Fibroblast of peridontal ligament (primary cell): ENCODE measurements around the gene USP27X.

Experiments used
- DNase-seq: peaks from one replicate; pipeline ENCODE4 v3.0.0-alpha.2; 2010; ENCODE audit errors: extremely low read depth

USP27X gene

DNA sequence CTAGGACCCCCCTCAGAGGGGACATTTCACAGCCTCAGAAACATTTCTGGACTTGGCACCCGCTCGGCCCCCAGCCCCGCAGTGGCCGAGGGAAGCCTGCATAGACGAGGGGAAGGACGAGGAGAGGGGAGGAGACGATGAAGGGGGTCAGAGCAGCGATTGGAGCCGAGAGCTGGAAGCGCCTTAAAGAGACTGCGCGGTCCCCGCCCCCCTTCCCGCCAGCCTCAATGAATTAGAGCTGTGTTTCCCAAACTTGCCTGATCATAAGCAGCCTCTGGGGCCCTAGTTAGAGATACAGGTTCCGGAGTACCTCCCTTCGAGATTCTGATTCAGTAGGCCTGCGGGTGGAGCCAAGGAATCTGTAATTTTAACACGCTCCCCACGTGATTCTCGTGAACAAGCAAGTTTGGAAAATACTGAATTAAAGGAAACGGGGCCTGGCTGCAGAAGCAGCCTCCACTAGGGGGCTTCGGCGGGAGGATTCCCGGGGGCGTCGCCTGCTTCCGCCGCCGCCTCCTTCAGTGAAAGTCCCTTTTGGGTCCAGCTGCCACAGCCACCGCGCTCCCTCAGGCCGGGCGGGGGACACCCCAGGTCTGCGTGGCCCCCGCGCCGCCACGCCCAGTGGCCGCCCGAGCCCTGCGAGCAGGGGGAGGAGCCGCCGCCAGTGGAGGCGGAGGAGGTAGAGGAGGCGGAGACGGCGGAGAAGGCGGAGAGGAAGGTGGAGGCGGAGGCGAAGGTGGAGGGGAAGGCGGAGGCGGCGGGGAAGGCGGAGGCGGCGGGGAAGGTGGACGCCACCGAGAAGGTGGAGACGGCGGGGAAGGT, at the start of gene USP27X:
USP27X (plus strand) TSS at position 651 of the 822 bp plus-strand sequence. CDS start 824 bp downstream, outside the sequence.
- DNase-seq = peak; percentile 88

DNA sequence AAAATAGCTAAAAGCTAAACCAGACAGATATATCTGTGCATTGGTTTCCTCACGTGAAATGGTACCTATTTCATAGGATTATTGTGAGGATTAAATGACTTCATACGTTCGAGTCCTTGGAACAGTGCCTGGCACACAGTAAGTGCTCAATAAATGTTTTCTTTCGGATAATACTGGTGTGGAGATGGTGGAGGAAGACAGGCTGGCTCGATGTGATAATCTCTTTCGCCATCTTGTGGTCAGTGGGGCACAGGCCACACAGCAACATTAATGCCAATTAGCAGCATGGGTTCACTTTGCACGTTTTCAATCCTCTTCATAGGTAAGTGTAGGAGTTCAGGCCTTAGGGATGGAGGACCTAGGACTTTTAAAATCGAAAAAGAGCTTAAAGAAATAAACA, 40.9 kb upstream of the USP27X start:
- DNase-seq = peak; percentile 24

DNA sequence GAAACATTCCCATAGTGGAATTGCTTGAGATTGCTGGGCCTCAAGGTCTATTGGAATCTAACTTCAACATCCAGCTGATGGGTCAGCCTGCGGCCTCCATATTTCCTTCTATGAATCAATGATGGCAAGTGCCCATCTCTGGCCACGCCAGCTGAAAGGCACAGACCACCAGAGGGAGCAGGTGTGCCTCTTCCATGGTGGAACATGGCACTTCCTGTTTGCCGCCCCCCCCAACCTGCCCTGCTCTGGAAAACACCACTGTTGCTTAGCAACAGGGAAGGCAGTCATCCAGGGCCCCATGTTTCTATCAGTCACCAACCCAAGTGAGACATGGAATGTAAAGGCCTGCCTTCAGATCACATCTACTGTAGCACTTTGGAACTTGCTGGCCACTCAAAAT, 38.6 kb upstream of the USP27X start:
- peak; percentile 12 for DNase-seq

DNA sequence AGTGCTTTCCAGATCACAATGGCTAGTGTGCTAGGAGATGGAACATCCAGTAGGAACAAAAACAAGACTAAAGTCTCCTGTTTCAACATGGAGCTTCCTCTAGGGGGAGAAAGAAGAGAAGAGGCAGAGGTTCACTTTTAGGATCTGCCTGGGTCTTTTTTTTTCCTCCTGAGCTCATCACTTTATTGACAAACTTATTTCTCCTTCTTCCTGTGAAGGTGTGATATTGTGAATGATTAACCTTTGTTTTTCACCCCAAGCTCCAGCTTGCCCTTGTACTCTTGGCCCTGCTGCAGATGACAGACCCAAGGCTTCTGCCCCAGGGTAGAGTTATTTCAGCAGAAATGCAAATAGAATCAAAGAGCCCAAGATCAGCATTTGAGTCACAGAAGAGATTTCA, 36.7 kb upstream of the USP27X start:
- no peak for DNase-seq

DNA sequence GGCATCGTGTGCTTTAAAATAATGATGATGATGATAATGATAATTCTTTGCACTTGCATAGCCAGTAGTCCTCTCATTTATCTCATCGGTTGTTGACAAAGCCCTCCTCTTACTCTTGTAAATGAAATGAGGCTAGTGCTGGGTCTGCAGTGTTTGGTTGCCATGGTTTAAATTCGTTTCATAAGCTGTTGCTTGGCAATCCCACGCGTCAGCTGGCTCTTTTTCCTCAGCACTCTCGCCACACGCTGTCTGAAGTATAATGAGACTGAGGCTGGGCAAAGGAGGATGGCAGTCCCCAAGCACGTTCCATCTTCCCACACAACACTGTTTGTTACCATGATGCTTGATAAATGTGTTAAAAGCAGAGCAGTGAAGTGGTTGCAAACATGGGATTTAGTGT, 34.7 kb upstream of the USP27X start:
- no peak for DNase-seq

DNA sequence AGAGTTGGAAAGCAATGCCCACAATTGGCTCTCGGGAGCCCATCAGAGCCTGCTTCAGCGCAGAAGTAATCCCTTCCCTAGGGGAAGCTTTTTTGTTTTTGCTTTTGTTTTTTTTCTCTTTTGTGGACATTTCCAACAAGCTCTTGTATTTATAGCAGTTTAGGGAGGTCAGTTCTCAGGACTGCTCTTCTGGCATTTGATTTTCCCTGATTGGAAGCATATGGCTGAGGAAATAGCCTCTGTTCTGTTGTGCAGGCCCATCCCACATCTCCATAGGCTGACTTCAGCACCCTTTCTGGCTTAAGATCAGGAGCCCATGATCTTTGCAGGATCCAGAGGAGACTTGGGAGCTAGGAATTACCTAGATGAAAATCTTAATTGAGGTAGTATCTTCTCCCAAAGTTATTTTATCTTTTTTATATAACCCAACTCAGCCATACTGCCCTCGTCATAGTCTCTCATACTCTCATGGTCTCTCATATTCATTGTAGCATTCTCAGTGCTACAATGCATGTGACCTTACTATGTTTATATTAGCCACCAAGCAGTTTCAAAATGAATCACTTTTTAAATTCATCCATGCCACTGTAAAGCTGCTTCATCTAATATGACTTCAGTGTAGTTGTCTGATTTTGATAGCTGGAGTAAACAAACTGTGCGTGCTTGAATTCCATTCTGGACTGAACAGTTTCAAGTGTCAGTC, 33.4 kb upstream of the USP27X start:
- DNase-seq = peak; percentile 7

DNA sequence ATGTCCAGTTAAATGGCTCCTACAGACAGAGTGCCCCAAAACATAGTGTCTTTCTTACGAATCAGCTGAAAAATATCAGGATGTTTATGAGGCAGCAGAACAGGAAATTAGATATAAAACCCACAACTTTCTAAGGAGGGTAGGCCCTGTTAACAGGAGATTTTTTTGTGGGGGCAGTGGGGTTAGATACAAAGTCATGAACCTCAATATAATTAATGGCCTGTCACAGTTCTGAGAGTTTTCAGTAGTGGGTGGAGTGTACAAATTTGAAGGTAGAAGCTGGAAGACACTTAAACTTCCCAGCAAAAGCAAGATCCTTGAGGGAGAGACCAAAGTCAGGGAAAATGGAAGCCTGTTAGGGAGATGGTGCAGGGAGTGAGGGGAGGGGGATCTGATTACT, 32.8 kb upstream of the USP27X start:
- no peak for DNase-seq

DNA sequence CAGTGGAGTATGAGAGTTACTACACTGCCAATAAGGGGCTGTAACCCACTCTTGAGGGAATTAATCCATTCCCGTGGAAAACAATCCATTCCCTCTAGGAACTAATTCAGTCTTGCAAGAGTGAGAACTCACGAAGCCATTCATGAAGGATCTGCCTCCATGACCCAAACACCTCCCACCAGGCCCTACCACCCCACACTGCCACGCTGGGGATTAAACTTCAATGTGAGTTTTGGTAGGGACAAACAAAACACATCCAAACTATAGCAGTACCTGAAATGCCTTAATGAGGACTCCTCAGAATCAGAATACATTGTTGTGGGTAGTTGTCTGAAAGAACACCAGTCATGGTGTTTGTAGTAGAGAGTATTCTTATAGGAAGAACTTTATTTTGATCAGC, 31.0 kb upstream of the USP27X start:
- no peak for DNase-seq

DNA sequence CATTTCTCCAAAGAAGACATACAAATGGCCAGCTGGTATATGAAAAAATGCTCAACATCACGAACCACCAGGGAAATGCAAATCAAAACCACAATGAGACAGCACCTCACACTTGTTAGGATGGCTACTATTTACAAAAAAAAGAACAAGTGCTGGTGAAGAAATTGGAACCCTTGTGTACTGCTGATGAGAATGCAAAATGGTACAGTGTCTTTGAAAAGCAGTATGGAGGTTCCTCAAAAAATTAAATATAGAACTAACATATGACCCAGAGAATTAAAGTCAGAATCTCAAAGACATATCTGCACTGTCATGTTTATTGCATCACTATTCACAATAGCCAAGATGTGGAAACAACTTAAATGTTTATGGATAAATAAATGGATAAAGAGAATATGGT, 29.3 kb upstream of the USP27X start:
- no peak for DNase-seq

DNA sequence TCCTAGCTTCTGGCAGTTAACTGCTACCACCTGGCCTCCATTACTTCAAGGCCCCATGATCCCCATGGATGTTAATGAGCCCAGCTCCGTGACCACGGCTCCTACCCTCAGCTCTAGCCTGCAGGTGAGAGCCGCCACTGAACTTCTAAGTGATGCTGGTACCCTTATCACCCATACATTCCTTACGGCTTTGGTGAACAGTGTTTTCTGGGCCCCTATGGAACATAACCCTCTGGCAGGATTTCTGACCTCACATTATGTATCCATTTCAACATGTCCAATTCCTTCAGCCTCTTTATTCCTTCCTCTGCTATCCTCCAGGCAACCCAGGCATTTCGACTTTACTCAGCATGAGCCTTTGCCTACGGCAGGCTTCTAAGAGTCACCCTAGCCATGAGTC, 25.6 kb upstream of the USP27X start:
- DNase-seq = no peak

DNA sequence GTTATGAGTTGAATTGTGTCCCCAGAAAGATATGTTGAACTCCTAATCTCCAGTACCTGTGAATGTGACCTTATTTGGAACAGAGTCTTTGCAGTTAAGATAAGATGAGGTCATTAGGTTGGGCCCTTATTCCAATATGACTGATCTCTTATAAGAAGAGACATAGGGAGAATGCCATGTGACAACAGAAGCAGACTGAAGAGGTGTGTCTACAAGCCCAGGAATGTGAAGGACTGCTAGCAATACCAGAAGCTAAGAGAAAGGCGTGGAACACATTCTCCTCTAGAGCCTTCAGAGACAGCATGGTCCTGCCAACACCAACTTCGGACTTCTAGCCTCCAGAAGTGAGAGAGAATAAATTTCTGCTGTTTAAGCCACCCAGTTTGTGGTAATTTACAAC, 22.5 kb upstream of the USP27X start:
- DNase-seq = no peak

DNA sequence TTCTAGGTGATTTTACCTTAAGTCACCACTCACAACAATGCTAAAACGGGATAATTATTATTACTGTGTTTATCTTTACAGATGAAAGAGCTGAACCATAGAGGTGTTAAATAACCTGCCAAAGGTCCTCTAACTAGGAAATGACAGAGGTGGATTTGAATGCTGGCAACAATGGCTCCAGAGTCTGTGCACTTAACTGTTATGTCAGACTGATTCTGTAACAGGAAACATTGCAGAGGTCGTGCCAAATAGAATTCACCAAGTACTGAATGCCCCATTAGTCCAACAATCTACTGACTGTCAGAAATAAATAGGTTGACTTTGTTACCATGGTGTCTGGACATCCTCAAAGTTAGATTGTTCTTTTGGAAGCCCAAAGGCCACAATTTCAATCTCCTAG, 20.9 kb upstream of the USP27X start:
- DNase-seq = no peak

DNA sequence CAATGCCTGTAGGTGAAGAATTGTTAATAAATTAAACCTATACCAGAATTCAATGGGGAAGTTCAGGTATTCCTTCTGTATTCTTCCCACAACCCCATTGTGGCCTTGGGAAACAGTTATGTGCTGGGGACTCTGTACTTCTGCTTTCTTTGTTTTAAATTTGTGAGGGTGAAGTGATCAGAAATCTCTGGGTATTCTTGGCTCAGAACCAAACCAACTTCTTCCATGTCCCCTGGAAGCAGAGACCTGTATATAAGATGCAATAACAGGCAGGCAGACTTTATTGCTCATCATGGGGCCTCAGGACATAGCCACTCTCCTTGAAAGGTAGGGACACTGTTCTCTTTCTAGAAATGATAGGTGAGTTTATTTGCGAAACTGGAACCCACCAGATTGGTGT, 19.8 kb upstream of the USP27X start:
- DNase-seq = no peak

DNA sequence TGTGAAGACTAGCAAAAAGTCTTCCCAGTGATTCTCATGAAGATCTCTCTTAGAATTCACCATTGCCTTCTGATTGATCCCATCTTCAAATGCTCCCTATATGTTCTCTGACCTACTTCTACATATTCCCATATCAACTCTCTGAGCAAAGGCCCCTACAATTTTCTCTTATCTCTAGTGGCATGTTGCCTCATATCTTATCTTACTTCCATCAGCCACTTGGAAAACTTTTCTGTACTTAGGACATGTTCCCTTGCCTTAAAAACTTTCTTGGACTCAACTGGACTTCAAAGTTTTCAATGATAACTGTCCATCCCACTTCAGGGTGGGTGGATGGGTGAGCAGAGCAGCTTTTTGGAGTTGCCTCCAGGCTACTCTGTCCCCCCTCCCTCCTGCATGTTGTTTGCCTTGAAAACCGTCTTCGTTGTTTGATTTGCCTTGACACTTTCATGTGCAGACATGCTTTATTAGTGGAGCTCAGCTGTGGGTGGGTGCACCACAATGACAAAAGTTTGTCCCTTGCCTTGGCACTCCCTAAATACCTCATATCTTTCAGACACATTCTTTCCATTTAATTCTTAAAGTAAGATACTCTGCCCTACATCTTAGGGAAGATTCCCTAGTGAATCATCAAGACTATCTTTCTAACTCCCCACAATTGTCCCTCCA, 18.3 kb upstream of the USP27X start:
- no peak for DNase-seq

DNA sequence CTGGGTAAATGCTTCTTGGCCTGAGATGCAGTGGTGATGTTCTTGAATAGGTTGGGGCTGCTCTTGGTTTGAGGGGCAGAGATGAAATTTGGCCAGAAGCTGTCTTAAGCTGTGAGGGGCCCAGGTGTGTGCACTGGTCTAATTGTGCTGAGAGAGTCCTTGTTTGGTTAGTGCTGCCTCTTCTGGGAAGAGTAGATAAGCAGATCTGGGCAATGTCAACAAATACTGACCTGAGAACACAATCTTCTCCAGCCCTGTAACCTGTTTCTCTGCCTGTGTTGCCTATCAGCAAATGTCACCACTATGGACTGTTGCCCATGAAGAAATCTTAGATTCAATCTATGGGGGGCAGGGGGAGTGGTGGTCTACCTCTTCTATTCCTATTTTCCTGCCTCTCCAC, 17.2 kb upstream of the USP27X start:
- DNase-seq = no peak

DNA sequence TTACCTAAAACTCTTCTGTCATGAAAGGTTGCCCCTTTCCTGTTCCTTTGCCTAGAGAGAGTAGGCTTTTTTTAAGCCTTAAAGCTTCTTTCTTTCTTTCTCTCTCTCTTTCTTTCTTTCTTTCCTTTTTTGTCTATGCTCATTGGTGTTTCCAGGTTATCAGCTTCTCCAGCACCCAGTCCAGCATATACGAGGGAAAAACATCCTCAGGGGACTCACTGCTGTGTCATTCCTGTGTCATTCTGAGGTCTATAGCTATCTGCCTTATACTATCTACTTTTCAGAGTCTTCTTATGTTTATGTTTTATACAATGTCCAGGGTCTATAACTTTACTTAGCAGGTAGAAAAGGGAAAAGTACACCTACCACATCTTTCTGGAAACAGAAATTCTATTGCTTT, 10.5 kb upstream of the USP27X start:
- DNase-seq = no peak

DNA sequence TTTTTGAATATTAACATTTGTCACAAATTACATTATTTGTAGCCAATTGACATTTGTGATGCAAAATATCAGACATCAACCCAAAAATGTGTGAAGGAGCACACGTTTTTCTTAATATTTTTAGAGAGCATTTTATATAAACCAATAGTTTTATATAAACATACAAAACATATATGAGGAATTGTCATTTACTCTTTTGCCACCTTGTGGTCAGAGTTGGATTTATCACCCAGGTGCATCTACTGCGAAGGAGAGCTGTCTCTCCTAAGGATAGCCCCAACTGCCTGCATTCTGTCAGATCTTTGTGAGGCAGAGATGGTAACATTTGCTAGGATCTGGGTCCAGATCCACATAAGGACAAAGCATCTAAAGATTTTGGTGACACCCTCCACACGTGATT, 2.5 kb upstream of the USP27X start:
- DNase-seq = peak; percentile 33

DNA sequence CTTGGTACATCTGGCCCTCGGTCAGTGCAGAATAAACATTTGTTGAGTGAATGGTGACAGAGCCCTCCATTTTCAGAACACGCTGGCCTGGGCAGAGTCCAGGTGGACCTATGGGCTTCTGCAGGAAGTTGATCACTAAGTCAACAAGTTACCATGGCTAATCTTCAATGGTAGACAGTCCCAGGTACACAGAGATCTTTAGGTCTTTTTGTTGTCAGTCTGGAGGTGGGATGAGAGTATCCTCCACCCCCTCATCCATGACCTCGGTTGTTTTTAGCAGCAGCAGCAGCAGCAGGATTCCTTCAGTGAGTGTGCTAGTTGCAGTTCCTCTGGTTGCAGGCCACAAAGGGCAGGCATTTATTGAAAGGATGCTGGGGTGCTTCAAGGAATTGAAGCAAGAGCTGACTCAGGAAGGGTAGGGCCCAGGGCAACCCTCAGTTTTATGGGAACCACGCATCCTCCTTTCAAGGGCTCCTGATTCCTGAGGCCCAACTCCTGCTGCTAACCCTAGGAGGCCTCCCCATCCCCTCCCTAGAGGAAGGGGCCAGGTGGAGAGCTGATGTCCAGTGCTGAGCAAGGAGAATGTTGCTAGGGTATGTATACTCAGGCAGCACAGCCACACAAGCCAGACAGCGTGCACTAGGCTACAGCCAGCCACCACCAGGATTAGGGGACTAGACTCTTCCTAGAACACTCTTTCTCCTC, 1.7 kb upstream of the USP27X start:
- DNase-seq = no peak

DNA sequence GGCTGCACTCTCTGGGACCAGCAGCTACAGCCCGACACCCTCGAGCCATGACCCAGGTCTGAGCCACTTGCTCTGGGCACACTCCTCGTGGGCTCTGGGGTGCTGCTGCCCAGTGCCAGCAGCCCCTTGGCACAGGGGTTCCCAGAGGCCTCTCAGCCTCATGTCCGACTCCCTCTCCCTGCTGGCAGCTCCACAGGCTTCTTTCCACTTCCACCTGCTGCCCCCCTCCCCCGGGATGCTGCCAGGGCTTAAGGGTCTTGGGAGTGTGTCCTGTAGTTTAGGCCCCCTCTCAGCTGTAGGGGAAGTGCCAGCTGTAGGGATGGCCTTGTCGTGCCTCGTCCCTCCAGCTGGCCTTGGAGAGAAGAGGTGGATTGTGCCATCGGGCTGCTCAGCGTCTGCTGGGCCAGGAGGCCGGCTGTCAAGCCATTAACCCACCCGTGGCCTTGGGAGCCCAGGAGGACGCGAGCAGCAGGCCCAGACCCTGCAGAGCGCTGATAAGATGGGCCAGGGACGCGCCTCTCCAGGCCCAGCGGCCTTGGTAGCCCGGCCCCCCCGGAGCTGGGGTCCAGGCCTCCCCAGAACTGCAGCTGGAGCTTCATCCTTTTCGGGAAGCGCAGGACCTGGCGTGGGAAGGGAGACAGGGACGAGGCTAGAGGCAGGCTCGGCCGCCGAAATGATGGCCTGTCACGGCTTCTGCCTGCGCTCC, 1.0 kb upstream of the USP27X start:
- DNase-seq = no peak

DNA sequence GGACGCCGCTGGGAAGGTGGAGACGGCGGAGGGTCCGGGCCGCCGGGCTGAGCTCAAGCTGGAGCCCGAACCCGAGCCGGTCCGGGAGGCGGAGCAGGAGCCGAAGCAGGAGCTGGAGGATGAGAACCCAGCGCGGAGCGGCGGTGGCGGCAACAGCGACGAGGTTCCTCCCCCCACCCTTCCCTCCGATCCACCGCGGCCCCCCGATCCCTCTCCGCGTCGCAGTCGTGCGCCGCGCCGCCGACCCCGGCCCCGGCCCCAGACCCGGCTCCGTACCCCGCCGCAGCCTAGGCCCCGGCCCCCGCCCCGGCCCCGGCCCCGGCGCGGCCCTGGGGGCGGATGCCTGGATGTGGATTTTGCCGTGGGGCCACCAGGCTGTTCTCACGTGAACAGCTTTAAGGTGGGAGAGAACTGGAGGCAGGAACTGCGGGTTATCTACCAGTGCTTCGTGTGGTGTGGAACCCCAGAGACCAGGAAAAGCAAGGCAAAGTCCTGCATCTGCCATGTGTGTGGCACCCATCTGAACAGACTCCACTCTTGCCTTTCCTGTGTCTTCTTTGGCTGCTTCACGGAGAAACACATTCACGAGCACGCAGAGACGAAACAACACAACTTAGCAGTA, 483 bp downstream of the USP27X start:
- no peak for DNase-seq

DNA sequence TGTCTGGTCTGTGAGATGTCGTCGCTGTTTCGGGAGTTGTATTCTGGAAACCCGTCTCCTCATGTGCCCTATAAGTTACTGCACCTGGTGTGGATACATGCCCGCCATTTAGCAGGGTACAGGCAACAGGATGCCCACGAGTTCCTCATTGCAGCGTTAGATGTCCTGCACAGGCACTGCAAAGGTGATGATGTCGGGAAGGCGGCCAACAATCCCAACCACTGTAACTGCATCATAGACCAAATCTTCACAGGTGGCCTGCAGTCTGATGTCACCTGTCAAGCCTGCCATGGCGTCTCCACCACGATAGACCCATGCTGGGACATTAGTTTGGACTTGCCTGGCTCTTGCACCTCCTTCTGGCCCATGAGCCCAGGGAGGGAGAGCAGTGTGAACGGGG, 1.4 kb downstream of the USP27X start:
- no peak for DNase-seq
